Esophagus squamous epithelium (tissue), 4 donors: ENCODE measurements around the gene THADA.

Source experiments
- CTCF ChIP-seq, 6 experiments: fragments of 450-650 bp in 4 of 6; fragments of 200-600 bp in 2 of 6; sonication (generic) in 2 of 6; IDR thresholded peaks; one replicate each; pipeline ENCODE4 v1.5.1; 2016 to 2019; ENCODE audit warnings: antibody characterized with exemption in 6 of 6, mild to moderate bottlenecking in 4 of 6, moderate library complexity in 4 of 6
- POLR2A ChIP-seq, 4 donors: fragments of 450-650 bp; IDR thresholded peaks; one replicate each; pipeline ENCODE4 v1.6.1; 2017; ENCODE audit warnings: antibody characterized with exemption in 4 of 4, mild to moderate bottlenecking in 4 of 4, moderate library complexity in 3 of 4

GRCh38 chr2:43585708-43586107 lies 10.1 kb downstream of the THADA start:
- TF ChIP-seq POLR2A (IDR thresholded peaks at IDR 0.05) (no peak), CTCF (IDR thresholded peaks at IDR 0.05) (no peak)
